GM21381 (cell line): ENCODE results near the gene TAS1R1.

Experiments used
- ATAC-seq: cut with Tn5 transposase; IDR thresholded peaks from one replicate; pipeline ENCODE4 v1.9.1; 2021; ENCODE audit warnings: mild to moderate bottlenecking, moderate library complexity; ENCODE audit not compliant: unreplicated experiment

The TAS1R1 gene

DNA sequence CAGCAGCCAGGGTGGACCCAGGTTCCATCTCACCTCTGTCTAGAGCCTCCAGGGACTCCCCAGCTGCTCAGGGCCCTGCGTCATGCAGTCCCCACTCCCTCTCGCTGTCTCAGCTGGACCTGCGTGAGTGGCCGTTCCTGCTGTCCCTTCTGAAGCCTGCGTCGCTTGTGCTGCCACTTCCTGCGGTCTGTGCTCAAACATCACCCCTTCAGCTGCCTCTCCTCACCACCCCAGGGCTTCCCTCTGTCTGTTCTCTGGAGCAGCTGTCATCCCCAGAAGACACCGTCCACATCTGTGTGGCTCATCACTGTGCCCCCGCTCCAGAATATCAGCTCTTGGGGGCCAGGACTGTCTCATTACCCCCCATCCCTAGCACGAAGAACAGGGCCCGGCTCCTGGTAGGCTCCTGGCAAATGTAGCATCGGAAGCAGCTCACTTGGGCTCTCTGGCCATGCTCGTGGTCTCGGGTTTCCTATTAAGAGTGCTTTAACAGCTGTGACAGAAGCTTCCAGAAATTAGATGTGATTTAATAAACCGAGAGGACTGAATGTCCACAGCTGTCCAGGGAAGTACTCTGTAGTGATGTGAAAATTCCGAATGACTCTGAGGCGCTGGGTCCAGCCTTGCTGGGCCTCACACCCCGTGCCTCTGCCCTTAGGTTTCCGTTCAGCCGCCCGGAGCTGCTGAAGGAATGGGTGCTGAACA is 72.9 kb downstream of the TAS1R1 start:
- ATAC-seq, result no peak

DNA sequence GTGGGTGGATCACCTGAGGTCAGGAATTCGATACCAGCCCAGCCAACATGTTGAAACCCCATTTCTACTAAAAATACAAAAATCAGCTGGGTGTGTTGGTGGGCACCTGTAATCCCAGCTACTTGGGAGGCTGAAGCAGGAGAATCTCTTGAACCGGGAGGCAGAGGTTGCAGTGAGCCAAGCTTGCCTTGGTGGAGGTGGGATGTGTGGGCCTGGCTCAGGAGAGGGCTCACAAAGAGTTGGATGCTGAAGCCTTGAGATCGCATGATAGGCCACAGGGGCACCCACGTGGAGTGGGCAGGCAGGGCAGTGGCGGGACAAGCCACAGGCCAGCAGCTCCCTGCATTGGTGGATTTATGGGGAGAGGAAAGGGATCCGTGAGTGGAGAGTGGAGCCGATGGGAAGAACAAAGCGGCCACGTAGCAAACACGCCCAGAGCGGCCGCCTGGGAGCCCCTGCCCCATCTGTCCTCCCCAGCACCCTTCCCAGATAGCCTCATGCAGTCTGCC is 73.9 kb downstream of the TAS1R1 start:
- ATAC-seq, result no peak
